TTC549 (cell line): ENCODE measurements around the gene PRSS27.

Experiments used
- FAIRE-seq: peaks from 2 replicates; lab custom pipeline; 2012; peaks lifted over from hg19 to GRCh38; lab: Jason Lieb, UNC

PRSS27 gene

DNA sequence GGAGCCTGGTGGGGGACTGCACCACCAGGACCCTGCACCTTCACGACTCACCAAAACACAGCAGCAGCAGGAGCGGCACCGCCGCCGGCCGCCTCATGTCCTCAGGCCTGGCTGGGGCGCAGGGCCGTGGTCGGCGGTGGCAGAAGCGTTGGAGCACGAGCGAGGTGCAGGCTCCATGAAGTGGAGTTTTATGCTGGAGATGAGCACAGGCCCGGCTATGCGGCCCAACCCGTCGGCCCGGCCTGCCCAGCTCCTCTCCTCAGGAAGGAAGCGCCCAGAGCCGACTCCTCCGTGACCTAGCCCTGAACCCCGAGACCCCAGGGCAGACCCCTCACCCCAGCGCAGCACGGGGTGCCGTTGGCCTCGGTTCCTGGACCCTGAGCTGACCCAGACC lies at the start of gene PRSS27:
Gene PRSS27, minus strand, starts transcription at position 161 of the 394 bp plus-strand sequence. Its CDS starts 64 bp downstream, at position 97.
- no peak for FAIRE-seq

DNA sequence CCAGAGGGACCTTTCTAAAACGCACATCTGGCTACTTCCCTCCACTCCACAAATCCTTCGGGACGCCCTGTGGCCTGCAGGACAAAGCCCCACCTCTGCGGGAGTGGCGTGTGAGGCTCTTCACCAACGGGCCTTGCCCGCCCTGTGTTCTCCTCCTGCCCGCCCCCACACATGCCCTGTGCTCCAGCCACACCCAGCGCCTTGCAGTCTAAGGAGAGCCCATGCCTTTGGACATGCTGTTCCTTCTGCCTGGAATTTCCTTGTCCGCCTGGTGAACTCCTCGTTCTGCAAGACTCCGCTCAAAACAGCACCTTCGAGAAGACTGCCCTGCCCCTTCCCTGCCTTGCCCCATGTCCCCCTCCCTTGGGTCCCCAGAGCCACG lies 49.6 kb upstream of the PRSS27 start:
- no peak for FAIRE-seq

DNA sequence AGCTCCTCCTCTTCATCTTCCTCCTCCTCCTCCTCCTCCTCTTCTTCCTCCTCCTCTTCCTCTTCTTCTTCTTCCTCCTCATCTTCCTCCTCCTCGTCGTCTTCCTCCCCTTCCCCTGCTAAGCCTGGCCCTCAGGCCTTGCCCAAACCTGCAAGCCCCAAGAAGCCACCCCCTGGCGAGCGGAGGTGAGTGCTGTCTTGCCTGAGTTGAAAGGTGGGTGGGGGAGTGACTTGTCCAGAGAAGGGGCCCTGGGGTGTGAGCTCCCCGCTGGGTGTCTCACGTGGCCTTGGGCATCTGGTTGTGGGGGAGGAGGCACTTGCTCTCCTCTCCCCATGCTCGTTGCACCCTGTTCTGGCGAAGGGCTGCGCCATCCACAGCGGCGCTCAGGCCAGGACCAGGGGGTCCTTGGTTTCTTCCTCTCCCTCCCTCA lies 49.1 kb upstream of the PRSS27 start:
- no peak for FAIRE-seq

DNA sequence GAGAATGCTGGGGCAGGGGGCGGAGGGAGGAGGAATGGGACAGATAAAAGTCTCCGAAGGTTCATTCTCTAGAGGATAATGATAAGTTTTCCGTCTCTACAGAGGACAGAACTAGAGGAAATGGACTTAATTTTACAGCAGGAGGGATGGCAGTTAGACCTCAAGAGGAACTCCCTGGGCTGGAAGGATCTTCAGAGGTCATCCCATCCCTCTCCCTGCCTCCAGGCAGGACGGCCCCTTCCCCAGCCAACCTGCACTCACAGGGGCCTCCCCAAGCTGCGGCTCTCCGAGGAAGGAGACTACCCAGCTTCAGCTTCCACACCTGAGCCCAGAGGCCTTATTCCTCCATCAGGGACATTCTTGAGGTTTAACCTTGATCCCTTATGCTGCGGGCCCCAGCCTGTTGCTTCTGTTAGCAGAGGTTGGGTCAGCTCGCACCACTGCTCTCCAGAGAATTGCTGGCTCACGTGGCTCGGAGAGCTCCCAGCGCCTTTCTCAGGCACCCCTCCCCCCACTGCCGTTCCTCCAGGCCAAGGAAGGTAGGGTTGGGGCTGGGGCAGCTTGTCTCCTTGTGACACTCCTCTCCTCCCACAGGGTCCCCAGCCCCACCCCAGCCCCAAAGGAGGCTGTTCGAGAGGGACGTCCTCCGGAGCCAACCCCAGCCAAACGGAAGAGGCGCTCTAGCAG lies 48.5 kb upstream of the PRSS27 start:
- no peak for FAIRE-seq

DNA sequence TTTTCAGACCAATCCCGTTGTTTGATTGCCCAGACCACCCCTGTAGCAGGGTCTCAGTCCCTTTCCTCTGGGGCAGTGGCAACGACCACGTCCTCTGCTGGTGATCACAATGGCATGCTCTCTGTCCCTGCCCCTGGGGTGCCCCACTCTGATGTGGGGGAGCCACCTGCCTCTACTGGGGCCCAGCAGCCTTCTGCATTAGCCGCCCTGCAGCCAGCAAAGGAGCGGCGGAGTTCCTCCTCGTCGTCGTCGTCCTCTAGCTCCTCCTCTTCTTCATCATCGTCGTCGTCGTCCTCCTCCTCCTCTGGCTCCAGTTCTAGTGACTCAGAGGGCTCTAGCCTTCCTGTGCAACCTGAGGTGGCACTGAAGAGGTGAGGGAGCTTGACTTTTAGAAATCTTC lies 47.9 kb upstream of the PRSS27 start:
- no peak for FAIRE-seq

DNA sequence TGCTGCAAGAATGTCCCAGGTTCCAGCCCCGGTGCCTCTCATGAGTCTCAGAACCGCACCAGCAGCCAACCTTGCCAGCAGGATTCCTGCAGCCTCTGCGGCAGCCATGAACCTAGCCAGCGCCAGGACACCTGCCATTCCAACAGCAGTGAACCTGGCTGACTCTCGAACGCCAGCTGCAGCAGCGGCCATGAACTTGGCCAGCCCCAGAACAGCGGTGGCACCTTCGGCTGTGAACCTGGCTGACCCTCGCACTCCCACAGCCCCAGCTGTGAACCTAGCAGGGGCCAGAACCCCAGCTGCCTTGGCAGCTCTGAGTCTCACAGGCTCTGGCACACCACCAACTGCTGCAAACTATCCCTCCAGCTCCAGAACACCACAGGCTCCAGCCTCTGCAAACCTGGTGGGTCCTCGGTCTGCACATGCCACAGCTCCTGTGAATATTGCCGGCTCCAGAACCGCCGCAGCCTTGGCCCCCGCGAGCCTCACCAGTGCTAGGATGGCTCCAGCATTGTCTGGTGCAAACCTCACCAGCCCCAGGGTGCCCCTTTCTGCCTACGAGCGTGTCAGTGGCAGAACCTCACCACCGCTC lies 47.2 kb upstream of the PRSS27 start:
- FAIRE-seq, result no peak

DNA sequence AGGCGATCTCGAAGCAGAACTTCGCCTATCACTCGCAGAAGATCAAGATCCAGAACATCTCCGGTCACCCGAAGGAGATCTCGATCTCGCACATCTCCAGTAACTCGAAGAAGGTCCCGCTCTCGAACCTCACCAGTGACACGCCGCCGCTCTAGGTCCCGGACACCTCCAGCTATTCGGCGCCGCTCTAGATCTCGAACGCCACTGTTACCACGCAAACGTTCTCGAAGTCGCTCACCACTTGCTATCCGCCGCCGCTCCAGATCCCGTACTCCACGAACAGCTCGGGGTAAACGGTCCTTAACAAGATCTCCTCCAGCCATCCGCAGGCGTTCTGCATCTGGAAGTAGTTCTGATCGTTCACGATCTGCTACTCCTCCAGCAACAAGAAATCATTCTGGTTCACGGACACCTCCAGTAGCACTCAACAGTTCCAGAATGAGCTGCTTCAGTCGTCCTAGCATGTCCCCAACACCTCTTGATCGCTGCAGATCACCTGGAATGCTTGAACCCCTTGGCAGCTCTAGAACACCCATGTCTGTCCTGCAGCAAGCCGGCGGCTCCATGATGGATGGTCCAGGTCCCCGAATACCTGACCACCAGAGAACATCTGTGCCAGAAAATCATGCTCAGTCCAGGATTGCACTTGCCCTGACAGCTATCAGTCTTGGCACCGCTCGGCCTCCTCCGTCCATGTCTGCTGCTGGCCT lies 46.6 kb upstream of the PRSS27 start:
- FAIRE-seq, result no peak

DNA sequence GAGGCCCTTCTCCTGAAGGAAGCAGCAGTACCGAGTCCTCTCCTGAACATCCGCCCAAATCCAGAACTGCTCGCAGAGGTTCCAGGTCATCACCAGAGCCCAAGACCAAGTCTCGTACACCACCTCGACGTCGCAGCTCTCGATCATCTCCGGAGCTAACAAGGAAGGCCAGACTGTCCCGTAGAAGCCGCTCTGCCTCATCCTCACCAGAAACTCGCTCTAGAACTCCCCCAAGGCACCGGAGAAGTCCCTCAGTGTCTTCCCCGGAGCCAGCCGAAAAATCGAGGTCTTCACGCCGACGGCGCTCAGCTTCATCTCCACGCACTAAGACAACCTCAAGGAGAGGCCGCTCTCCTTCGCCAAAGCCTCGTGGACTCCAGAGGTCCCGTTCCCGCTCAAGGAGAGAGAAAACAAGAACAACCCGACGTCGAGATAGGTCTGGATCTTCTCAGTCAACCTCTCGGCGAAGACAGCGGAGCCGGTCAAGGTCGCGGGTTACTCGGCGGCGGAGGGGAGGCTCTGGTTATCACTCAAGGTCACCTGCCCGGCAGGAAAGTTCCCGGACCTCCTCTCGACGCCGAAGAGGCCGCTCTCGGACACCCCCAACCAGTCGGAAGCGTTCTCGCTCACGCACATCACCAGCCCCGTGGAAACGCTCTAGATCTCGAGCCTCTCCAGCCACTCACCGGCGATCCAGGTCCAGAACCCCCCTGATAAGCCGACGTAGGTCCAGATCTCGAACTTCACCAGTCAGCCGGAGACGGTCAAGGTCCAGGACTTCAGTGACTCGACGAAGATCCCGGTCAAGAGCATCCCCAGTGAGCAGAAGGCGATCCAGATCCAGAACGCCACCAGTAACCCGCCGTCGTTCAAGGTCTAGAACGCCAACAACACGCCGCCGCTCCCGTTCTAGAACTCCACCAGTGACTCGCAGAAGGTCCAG lies 45.7 kb upstream of the PRSS27 start:
- no peak for FAIRE-seq

DNA sequence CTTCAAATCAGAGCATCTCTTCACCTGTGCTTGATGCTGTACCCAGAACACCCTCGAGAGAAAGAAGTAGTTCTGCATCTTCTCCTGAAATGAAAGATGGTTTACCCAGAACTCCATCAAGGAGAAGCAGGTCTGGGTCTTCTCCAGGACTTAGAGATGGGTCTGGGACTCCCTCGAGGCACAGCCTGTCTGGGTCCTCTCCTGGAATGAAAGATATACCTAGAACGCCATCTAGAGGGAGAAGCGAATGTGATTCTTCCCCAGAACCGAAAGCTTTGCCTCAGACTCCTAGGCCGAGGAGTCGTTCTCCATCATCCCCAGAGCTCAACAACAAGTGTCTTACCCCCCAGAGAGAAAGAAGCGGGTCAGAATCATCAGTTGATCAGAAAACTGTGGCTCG lies 44.7 kb upstream of the PRSS27 start:
- FAIRE-seq, result no peak

DNA sequence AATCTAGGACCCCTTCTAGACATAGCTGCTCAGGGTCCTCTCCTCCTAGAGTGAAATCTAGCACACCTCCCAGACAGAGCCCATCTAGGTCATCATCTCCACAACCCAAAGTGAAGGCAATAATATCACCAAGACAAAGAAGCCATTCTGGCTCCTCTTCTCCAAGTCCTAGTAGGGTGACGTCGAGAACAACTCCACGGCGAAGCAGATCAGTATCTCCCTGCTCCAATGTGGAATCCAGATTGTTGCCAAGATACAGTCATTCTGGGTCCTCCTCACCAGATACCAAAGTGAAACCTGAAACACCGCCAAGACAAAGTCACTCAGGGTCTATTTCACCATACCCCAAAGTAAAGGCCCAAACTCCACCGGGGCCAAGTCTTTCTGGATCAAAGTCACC lies 43.1 kb upstream of the PRSS27 start:
- FAIRE-seq, result no peak

DNA sequence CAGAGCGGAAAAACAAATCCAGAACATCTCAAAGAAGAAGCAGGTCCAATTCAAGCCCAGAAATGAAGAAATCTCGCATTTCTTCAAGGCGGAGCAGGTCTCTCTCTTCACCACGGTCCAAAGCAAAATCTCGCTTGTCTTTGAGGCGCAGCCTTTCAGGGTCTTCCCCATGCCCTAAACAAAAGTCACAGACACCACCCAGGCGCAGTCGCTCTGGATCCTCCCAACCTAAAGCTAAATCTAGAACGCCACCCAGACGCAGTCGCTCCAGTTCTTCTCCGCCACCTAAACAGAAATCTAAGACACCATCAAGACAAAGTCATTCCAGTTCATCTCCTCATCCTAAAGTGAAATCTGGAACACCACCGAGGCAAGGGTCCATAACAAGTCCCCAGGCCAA lies 42.7 kb upstream of the PRSS27 start:
- FAIRE-seq, result no peak

DNA sequence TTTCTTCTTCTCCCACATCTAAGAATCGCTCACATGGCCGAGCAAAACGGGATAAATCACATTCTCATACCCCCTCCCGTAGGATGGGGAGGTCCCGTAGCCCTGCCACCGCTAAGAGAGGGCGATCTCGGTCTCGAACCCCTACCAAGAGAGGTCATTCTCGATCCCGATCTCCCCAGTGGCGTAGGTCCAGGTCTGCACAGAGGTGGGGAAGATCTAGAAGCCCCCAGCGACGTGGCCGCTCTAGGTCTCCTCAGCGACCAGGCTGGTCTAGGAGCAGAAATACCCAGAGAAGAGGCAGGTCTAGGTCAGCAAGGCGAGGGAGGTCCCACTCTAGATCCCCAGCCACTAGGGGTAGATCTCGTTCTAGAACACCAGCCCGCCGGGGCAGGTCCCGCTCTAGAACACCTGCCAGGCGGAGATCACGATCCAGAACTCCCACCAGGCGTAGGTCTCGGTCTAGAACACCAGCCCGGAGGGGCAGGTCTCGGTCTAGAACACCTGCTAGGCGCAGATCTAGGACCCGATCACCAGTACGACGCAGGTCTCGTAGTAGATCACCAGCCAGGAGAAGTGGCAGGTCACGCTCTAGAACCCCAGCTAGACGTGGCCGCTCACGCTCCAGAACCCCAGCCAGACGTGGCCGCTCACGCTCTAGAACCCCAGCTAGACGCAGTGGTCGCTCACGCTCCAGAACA lies 42.0 kb upstream of the PRSS27 start:
- FAIRE-seq, result no peak

DNA sequence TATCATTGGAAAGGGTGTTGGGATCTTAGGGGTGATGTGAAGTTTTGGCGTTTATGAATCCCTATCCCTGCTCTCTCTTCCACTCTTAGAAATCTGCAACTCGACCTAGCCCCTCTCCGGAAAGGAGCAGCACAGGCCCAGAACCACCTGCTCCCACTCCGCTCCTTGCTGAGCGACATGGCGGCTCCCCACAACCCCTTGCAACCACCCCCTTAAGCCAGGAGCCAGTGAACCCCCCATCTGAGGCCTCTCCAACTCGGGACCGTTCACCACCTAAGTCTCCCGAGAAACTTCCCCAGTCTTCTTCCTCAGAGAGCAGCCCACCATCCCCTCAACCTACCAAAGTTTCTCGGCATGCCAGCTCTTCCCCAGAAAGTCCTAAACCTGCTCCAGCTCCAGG lies 41.4 kb upstream of the PRSS27 start:
- no peak for FAIRE-seq

DNA sequence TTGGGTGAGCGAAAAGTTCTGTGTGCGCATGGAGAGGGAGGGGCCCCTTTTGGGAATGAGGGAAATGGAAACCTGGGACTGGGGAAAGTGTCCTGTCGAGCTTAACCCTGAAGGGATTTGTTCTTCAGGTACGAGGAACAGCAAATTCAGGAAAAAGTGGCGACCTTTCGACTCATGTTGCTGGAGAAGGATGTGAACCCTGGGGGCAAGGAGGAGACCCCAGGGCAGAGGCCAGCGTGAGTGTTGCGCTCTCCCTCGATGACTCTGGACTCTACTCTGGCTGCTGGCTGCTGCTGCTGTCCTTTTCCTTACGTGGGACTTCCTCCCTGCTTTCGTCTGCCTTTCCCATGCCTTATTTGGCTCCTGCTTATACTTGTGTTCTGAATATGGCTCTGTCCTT lies 37.3 kb upstream of the PRSS27 start:
- no peak for FAIRE-seq

DNA sequence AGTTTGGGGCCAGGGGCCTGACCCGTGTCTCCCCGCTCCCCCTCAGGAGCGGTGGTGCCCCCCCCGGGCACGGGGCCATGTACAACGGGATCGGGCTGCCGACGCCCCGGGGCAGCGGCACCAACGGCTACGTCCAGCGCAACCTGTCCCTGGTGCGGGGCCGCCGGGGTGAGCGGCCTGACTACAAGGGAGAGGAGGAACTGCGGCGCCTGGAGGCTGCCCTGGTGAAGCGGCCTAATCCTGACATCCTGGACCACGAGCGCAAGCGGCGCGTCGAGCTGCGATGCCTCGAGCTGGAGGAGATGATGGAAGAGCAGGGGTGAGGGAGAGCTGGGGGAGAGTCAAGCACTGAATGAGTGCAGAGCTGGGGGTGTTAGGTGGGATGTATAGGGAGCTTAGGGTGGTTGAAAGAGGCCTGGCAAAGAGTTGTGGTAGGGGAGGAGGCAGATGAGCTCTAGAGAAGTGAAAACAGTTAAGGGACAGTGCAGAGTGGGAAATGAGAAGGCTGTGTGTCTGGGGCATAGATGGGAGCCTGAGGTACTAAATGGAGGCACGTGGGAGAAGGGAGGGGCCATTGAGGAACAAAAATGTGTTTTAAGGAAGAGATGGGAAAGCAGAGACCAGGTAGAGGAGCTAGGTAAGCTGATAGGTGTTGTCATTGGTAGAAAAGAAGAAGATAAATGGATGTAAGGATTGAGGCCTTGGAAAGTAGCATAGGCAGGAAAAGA lies 36.4 kb upstream of the PRSS27 start:
- no peak for FAIRE-seq

DNA sequence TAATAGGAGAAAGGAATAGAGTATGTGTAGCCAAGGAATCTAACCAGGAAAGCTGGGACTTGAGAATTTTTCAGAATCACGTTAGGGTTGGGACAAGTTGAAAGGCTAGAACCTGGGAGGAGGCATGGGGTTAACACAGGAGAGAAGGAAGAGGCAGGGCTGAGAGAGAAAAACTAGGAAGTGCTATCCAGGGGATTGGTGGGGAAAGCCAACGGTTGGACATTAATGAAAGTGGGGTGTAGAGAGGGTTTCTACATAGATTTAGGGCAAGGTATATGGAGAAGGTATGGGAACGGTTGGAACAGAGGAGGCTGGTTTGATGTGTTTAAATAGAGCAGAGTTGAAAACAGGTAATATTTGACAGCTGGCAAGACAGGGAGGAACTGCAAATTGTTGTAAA lies 35.1 kb upstream of the PRSS27 start:
- FAIRE-seq, result no peak

DNA sequence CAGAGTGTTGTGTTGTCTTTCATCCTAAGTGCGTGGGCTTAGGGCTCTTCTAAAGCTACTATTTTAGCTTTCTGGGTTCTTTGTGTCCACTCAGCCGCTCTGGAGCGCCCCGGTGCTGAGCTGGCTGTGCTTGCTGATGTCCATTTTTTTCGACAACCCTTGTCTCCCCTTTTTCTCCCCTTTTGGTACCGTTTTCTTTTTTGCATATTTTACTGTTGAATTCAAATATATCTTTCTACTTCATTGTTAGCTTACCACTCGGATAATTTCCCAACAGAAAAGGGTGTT lies 33.7 kb upstream of the PRSS27 start:
- no peak for FAIRE-seq

DNA sequence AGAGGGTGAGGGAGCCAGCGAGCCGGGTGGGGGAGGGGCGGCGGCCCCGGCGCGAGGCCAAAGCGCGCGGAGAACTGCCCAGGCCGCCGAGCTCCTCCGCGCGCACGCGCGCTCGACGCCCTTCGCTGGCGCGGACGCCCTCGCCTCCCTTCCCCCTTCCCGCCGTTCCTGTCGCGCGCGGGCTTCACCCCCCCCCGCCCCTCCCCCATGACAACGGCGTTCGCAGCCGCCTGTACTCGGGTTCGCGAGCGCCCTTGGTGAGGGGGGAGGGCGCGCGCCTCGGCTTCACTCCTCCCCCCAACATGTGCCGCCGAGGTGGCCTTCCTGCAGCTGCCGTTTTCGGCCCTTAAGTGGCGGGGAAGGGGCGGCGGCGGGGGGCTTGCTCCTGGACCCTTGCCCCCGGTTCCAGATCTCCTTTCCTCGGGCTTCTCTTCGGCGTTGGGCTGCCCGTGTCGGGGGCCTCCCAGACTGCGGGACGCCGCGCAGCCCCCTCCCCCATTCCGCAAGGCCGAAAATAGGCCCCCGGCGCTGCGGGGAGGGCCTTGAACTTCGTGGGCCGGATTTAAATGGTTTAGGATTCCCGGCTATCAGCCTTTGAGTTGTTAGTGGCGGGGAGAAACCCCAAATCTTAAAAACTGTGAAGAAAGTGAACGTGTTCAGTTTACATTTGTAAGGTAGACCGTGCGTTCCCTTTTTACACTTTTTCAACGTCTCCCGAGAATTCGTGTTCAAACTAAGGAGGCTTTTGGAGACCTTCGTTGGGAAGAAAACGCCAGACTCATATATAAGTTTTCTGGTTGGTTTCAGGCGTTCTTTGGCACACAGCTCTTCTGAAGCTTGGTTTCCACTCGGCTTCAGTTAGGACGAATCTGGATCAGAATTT lies 33.1 kb upstream of the PRSS27 start:
- no peak for FAIRE-seq

DNA sequence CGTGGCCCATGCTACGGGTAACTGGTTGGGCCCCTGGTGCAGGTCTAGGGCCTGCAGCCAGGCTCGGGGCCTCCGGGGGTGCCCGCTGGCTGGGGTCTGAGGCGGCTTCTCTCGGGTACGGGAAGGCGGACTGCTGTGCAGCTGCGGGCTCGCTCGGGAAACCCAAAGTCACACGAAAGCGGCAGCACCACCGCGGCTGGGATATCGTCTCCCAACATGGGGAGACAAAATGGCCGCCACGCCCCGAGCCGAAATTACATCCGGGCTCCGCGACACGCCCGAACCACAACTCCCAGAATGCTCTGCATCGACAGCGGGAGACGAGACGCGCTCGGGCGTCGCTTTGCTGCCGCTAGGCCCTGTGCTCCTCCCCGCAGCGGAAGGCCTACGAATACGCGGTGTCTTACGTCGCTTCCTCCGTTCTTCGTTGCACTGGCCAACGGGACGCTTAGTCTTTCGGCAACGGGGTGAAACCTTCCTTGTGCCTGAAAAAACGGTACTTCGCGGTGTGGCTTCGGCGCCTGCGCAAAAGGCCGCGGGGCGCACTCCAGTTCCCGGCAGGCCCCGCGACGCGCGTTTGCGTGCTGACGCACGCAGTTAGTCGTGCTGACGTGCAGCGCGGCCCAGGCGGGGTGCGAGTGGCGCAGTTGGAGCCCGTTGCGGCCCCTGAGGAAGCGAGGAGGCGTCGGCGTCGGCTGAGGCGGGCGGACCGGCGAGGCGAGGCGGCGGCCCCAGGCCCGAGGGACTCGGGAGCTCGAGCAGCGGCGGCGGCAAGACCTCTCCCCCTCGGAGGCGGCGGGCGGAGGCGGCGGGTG lies 32.2 kb upstream of the PRSS27 start, which contains the start of gene SRRM2:
Gene SRRM2, plus strand, starts transcription at position 604 of the 815 bp plus-strand sequence. CDS start 3,727 bp downstream, outside the sequence.
- FAIRE-seq, result no peak
